Ecto neural progenitor cell (in vitro differentiated cells): Measurements from ENCODE around the gene CFAP65.

Experiments used
- DNase-seq: peaks from one replicate; pipeline ENCODE4 v3.0.0-alpha.2; 2018; ENCODE audit warnings: low spot score

The CFAP65 gene

GRCh38 chr2:218990052-218990451 lies 51.3 kb downstream of the CFAP65 start:
- DNase-seq, result no peak

- DNase-seq, result no peak
Measured at GRCh38 chr2:218988650-218989049, 52.7 kb downstream of the CFAP65 start.

GRCh38 chr2:218988164-218988563 lies 53.2 kb downstream of the CFAP65 start:
- no peak for DNase-seq

GRCh38 chr2:218986148-218986761 lies 55.1 kb downstream of the CFAP65 start:
- DNase-seq, result no peak

- DNase-seq, result no peak
Measured at GRCh38 chr2:218985325-218986091, 55.8 kb downstream of the CFAP65 start.

- no peak for DNase-seq
Measured at GRCh38 chr2:218985021-218985324, 56.3 kb downstream of the CFAP65 start, which contains the start of gene FEV. TSS of gene FEV (minus strand) at chr2:218985184. CDS start at chr2:218985075, 109 bp downstream.

- DNase-seq, result no peak
Measured at GRCh38 chr2:218984239-218985020, 56.9 kb downstream of the CFAP65 start.

- DNase-seq, result no peak
Measured at GRCh38 chr2:218983934-218984238, 57.4 kb downstream of the CFAP65 start.

- no peak for DNase-seq
Measured at GRCh38 chr2:218983263-218983933, 57.9 kb downstream of the CFAP65 start.

- DNase-seq, result no peak
Measured at GRCh38 chr2:218982586-218983262, 58.6 kb downstream of the CFAP65 start.

GRCh38 chr2:218981881-218982585 lies 59.3 kb downstream of the CFAP65 start:
- no peak for DNase-seq

GRCh38 chr2:218981390-218981880 lies 59.9 kb downstream of the CFAP65 start:
- no peak for DNase-seq

- no peak for DNase-seq
Measured at GRCh38 chr2:218980735-218981389, 60.5 kb downstream of the CFAP65 start.

- peak; percentile 93 for DNase-seq
Measured at GRCh38 chr2:218979846-218980734, 61.2 kb downstream of the CFAP65 start.

GRCh38 chr2:218975060-218975777 lies 66.1 kb downstream of the CFAP65 start:
- DNase-seq, result no peak

- no peak for DNase-seq
Measured at GRCh38 chr2:218970894-218971293, 70.4 kb downstream of the CFAP65 start.

GRCh38 chr2:218964041-218964771 lies 77.1 kb downstream of the CFAP65 start:
- DNase-seq, result no peak

GRCh38 chr2:218963601-218964000 lies 77.7 kb downstream of the CFAP65 start:
- no peak for DNase-seq
